K562 (cell line): ENCODE data around the gene C2CD4D. TPM values are rescaled to one million over a fixed set of nuclear protein-coding genes. Genes with fewer than 3 reads are reported as not detected.

Source experiments
- ARID1B ChIP-seq: fragments of 450-650 bp; IDR thresholded peaks from 2 replicates; pipeline ENCODE4 v1.6.1; 2016; ENCODE audit warnings: antibody characterized with exemption, mild to moderate bottlenecking, inconsistent platforms
- CBFA2T2 ChIP-seq: fragments of 450-650 bp; conservative IDR thresholded peaks from 2 replicates; pipeline ENCODE4 v1.6.1; 2017; ENCODE audit warnings: mild to moderate bottlenecking
- EP300 ChIP-seq: IDR thresholded peaks from 2 replicates; pipeline ENCODE4 v1.6.1; 2012; ENCODE audit warnings: low read length, improper control_type of control experiment
- FOXJ3 ChIP-seq: sonication (generic); formaldehyde crosslinking; IDR thresholded peaks from 2 replicates; pipeline ENCODE4 v1.4.0; 2020; ENCODE audit warnings: mild to moderate bottlenecking, missing genetic modification reagents
- FUS ChIP-seq: fragments of 200-400 bp; formaldehyde crosslinking; optimal IDR thresholded peaks from 2 replicates; pipeline ENCODE3; 2017; ENCODE audit warnings: low read depth, low read length
- HDAC8 ChIP-seq: fragments of 450-650 bp; IDR thresholded peaks from 2 replicates; pipeline ENCODE4 v1.6.1; 2016; ENCODE audit warnings: mild to moderate bottlenecking, missing genetic modification characterization, moderate library complexity, missing compliant biosample characterization
- HEY1 ChIP-seq: fragments of 250-450 bp; sonication (Bioruptor Pico); IDR thresholded peaks from 2 replicates; pipeline ENCODE4 v1.5.0; 2020; ENCODE audit warnings: mild to moderate bottlenecking, moderate library complexity, borderline replicate concordance
- KLF10 ChIP-seq: fragments of 250-450 bp; sonication (Bioruptor Pico); IDR thresholded peaks from 2 replicates; pipeline ENCODE4 v1.6.1; 2021; ENCODE audit warnings: matching md5 sums
- NFIX ChIP-seq: fragments of 250-450 bp; sonication (Bioruptor Pico); IDR thresholded peaks from 2 replicates; pipeline ENCODE4 v1.4.0; 2020; ENCODE audit warnings: low read depth, mild to moderate bottlenecking, moderate library complexity
- NR4A1 ChIP-seq, 2 experiments: fragments of 250-450 bp in 1 of 2; fragments of 450-650 bp in 1 of 2; sonication (Bioruptor Pico) in 1 of 2; IDR thresholded peaks; 2 replicates each; pipeline versions ENCODE4 v1.4.0 to v1.6.1; 2016 to 2020; ENCODE audit warnings: mild to moderate bottlenecking in 2 of 2, missing compliant biosample characterization in 1 of 2, missing genetic modification characterization in 1 of 2, moderate library complexity in 1 of 2
- RFX5 ChIP-seq: IDR thresholded peaks from 2 replicates; pipeline ENCODE4 v1.6.1; 2011; ENCODE audit warnings: low read depth, mild to moderate bottlenecking, improper control_type of control experiment, low read length
- SMARCE1 ChIP-seq: fragments of 450-650 bp; IDR thresholded peaks from 2 replicates; pipeline ENCODE4 v1.7.1; 2016; ENCODE audit warnings: mild to moderate bottlenecking
- SNIP1 ChIP-seq: fragments of 450-650 bp; IDR thresholded peaks from 2 replicates; pipeline ENCODE4 v1.7.1; 2017; ENCODE audit warnings: low read depth, mild to moderate bottlenecking
- ZNF121 ChIP-seq: sonication (generic); formaldehyde crosslinking; conservative IDR thresholded peaks from 2 replicates; pipeline ENCODE4 v1.8.0; 2022; ENCODE audit warnings: missing genetic modification reagents
- polyA plus RNA-seq, 8 experiments: library from polyadenylated mRNA; depleted of rRNA in 4 of 8; stranded (reverse) in 5 of 8; unstranded in 3 of 8; fragments of >200 nt; fragmentation: Nextera tagmentation in 2 of 8; fragmentation: Illumina TruSeq in 1 of 8; extraction: Ambion mirVana in 2 of 8; extraction: Trizol in 1 of 8; gene quantifications; 2 replicates each; pipeline versions ENCODE4 v1.2.1 to v1.2.3, GENCODE V29; 2011 to 2014; ENCODE audit warnings: inconsistent platforms in 1 of 8, missing spikeins in 1 of 8
- total RNA-seq, 7 experiments: library from RNA; depleted of rRNA in 6 of 7; stranded (reverse); fragments of >200 nt in 6 of 7; fragmentation: Illumina TruSeq in 2 of 7; extraction: Trizol in 2 of 7; gene quantifications; 2 replicates each; pipeline versions ENCODE4 v1.2.1 to v1.2.3, GENCODE V29; 2011 to 2021; ENCODE audit warnings: low replicate concordance in 1 of 7
- TF ChIP-seq, protein P1 (sequence below): sonication (generic); formaldehyde crosslinking; IDR thresholded peaks from 2 replicates; pipeline ENCODE4 v1.8.0; 2023; ENCODE audit warnings: mild to moderate bottlenecking, missing genetic modification reagents
- TF ChIP-seq, protein P2 (sequence below): fragments of 450-650 bp; IDR thresholded peaks from 2 replicates; pipeline ENCODE4 v1.6.1; 2016; ENCODE audit warnings: low read depth, mild to moderate bottlenecking, moderate library complexity
- TF ChIP-seq, protein P3 (sequence below): sonication (generic); formaldehyde crosslinking; IDR thresholded peaks from 2 replicates; pipeline ENCODE4 v1.9.0; 2022; ENCODE audit warnings: mild to moderate bottlenecking, missing genetic modification reagents
- TF ChIP-seq, protein P4 (sequence below): fragments of 250-450 bp; sonication (Bioruptor Pico); IDR thresholded peaks from 2 replicates; pipeline ENCODE4 v1.5.0; 2020; ENCODE audit warnings: mild to moderate bottlenecking

Gene C2CD4D
- total and polyA plus RNA-seq, 9 of the 15 experiments (the other 6 are each of a cell fraction or from before 2014, with no cell fraction given) = not detected

DNA sequence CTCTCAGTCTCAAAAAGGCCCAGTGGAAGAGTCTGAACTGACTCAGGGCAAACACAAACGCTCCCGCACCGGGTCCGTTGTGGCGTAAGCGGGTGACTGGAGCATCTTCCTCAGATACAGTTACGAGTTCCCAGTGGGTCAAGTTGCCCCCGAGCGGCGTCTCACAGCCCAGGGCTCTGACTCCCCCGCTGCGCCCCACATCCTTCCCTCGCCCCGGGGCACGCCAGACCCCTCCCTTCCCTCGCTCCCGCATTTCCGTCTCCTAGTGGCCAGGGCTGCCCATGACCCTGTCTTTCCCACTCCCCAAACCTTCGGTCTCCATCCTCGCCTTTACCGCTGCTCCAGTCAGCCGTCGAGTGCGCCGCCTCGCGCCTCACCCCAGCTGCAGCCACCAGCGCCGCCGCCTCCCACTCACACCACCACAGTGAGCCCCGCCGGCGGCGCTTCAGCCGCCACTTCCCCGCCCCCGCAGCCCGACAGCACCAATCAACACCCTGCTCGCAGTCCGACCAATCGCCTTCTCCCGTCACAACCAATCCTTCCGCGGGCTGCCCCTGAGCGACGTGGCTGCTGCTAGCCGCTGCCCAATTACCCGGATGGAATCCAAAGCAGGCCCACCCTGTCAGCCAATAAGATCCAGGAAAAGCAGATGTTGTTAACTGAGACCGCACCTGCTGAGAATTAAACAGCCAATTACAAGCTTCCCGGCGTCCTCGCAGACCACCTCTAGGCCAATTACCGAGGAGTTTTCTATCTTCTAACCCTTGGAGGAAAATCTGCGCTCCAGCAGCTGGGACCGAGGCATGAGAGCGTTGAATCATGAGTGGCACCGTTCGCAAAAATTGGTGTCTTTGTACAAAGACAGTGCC, 49.3 kb downstream of the C2CD4D start, which contains the start of gene TDRKH (continued):
- TF ChIP-seq, protein P1, sequence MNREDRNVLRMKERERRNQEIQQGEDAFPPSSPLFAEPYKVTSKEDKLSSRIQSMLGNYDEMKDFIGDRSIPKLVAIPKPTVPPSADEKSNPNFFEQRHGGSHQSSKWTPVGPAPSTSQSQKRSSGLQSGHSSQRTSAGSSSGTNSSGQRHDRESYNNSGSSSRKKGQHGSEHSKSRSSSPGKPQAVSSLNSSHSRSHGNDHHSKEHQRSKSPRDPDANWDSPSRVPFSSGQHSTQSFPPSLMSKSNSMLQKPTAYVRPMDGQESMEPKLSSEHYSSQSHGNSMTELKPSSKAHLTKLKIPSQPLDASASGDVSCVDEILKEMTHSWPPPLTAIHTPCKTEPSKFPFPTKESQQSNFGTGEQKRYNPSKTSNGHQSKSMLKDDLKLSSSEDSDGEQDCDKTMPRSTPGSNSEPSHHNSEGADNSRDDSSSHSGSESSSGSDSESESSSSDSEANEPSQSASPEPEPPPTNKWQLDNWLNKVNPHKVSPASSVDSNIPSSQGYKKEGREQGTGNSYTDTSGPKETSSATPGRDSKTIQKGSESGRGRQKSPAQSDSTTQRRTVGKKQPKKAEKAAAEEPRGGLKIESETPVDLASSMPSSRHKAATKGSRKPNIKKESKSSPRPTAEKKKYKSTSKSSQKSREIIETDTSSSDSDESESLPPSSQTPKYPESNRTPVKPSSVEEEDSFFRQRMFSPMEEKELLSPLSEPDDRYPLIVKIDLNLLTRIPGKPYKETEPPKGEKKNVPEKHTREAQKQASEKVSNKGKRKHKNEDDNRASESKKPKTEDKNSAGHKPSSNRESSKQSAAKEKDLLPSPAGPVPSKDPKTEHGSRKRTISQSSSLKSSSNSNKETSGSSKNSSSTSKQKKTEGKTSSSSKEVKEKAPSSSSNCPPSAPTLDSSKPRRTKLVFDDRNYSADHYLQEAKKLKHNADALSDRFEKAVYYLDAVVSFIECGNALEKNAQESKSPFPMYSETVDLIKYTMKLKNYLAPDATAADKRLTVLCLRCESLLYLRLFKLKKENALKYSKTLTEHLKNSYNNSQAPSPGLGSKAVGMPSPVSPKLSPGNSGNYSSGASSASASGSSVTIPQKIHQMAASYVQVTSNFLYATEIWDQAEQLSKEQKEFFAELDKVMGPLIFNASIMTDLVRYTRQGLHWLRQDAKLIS (CRISPR knock-in tag) = no peak
- TF ChIP-seq FOXJ3 (CRISPR knock-in tag) (no peak), KLF10 (no peak), CBFA2T2 (no peak), NFIX (no peak), SMARCE1 (peak; percentile 57; the same call in 1 of the 2 replicates), RFX5 (no peak), FUS (no peak), HDAC8 (tag) (no peak), SNIP1 (no peak), HEY1 (CRISPR knock-in tag) (no peak), ZNF121 (CRISPR knock-in tag) (no peak), NR4A1 (CRISPR knock-in tag; IDR thresholded peaks at IDR 0.05) (no peak), NR4A1 (tag; IDR thresholded peaks at IDR 0.05) (no peak), EP300 (no peak), ARID1B (peak; percentile 54; the same call in 1 of the 2 replicates)
- TF ChIP-seq, protein P2, sequence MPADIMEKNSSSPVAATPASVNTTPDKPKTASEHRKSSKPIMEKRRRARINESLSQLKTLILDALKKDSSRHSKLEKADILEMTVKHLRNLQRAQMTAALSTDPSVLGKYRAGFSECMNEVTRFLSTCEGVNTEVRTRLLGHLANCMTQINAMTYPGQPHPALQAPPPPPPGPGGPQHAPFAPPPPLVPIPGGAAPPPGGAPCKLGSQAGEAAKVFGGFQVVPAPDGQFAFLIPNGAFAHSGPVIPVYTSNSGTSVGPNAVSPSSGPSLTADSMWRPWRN = no peak
- TF ChIP-seq, protein P3, sequence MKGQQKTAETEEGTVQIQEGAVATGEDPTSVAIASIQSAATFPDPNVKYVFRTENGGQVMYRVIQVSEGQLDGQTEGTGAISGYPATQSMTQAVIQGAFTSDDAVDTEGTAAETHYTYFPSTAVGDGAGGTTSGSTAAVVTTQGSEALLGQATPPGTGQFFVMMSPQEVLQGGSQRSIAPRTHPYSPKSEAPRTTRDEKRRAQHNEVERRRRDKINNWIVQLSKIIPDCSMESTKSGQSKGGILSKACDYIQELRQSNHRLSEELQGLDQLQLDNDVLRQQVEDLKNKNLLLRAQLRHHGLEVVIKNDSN (CRISPR knock-in tag) = peak; percentile 29; the same call in 1 of the 2 replicates
- TF ChIP-seq, protein P4, sequence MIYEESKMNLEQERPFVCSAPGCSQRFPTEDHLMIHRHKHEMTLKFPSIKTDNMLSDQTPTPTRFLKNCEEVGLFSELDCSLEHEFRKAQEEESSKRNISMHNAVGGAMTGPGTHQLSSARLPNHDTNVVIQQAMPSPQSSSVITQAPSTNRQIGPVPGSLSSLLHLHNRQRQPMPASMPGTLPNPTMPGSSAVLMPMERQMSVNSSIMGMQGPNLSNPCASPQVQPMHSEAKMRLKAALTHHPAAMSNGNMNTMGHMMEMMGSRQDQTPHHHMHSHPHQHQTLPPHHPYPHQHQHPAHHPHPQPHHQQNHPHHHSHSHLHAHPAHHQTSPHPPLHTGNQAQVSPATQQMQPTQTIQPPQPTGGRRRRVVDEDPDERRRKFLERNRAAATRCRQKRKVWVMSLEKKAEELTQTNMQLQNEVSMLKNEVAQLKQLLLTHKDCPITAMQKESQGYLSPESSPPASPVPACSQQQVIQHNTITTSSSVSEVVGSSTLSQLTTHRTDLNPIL (CRISPR knock-in tag) = no peak
